ENCODE data around the gene NCMAP.

Gene NCMAP

DNA sequence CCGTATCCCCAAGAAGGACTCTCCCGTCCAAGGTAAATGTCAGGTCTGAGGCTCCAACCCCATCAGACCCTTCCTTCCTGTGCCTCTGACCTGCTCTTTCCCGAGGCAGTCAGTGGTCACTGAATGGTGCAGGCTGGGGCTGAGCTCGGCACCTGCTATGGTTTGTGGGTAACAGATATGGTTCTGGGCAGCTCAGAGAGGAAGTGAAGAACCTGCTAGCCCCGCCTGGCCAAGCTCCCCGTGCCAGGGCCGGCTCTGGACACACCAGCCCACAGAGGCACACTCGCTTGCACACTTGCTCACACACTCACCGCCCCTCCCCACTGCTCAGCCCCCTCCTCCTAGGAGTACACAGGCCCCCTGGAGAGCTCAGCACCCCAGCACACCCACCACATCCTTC is 16.4 kb downstream of the NCMAP start:
- DNase-seq: no peak
- no peak for TF ChIP-seq POLR2A (IDR thresholded peaks at IDR 0.05; ENCODE audit: low read length)
- no peak for TF ChIP-seq GATA1 (IDR thresholded peaks at IDR 0.05; ENCODE audit: low read depth, low read length)

DNA sequence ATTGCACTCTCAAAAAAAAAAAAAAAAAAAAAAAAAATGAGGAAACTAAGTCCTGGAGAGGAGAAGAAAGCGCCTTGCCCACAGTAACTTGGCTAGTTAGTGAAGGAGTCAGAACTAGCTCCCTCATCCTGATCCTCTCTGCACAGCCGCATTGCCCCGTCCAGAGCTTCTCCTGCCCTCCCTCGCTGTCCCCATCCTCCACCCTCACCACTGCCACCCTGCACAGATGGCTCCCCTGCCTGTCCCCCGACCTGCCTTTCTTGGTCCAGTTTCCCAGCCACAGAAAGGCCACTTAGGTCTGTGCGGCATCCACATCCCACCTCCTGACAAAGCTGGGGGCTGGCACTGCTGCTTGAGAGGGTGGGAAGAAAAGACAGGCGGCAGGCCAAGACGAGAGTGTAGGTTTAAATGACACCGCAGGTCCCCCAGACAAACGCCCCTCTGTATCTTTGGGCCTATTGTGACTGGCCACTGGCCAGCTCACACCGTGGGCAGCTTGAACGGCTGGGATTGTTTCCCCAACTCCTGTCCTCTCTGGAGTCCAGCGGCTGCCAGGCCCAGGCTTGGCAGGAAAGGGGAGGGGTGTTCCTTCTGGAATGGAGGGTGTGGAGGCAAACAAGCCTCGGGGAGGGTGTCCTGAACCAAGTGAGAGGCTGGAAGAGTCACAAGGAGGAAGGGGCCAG is 20.2 kb downstream of the NCMAP start:
- no peak for DNase-seq

DNA sequence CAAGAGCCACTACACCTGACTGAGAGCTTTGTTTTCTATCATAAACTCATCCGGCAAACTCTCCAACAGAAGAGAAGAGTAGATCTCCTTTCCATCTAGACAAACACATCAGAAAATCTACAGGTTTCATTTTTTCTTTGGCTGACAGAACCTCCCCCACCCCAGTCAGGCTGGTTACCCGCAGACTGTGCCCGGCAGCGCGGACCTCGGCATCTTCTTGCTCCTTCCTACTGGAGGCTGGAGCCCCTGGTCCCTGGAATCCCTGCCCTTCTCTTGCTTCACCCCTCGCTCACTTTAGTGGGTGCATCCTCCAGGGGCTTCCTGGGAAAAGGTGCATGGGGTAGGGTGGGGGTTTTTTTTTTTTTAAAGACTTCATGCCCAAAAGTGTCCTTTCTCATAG is 23.0 kb downstream of the NCMAP start:
- no peak for TF ChIP-seq POLR2A (IDR thresholded peaks at IDR 0.05; ENCODE audit: low read length)
- no peak for TF ChIP-seq GATA1 (IDR thresholded peaks at IDR 0.05; ENCODE audit: low read depth, low read length)
- DNase-seq: no peak

More for the DNA sequence above, 20.2 kb downstream of the NCMAP start:
- no peak for TF ChIP-seq GATA1 (IDR thresholded peaks at IDR 0.05; ENCODE audit: low read depth, low read length)

DNA sequence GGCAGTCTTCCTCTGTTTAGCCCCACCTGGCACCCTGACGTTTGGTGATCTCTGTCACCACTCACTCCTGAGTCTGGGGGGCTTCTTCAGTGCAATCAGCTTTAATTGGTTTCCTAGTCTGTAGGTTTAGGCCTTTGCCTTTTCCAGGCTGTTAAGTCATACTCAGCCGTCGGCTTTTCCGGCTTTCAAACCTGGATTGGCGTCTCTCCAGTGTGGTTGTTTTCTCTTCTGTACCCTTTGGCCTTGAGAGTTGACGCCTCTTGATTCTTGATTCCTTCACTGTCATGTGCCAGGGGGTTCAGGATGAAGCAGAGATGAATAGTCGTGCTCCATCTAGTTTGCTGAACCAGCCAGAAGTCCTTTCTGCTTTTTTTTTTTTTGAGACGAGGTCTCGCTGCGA is 24.9 kb downstream of the NCMAP start:
- TF ChIP-seq GATA1 (IDR thresholded peaks at IDR 0.05; ENCODE audit: low read depth, low read length) (no peak), POLR2A (IDR thresholded peaks at IDR 0.05; ENCODE audit: low read length) (no peak)

DNA sequence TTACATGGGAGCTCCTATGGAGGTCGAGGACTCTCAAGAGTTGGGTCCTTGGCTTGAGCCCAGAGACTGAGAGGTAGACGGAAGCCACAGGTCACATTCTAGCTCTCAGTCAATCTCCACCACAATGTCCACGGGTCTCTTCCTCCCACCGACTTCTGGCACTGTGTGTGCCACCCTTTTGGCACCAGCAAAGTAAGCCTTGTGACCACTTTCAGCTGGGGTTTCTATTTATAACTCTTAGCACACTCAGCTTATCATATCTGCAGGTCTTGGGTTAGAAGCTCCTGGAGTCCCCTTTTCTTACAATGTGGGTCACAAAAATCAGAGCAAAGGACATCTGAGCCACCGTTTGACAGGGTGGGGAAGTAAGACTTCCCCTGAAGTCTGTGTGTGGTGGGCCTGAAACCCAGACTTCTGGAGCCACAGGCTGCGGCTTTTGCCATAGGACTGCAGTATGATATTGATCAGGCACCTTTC is 28.3 kb downstream of the NCMAP start:
- DNase-seq: no peak
- TF ChIP-seq POLR2A (IDR thresholded peaks at IDR 0.05; ENCODE audit: low read length) (no peak), GATA1 (IDR thresholded peaks at IDR 0.05; ENCODE audit: low read depth, low read length) (no peak)

More for the DNA sequence above, 24.9 kb downstream of the NCMAP start:
- DNase-seq: no peak

DNA sequence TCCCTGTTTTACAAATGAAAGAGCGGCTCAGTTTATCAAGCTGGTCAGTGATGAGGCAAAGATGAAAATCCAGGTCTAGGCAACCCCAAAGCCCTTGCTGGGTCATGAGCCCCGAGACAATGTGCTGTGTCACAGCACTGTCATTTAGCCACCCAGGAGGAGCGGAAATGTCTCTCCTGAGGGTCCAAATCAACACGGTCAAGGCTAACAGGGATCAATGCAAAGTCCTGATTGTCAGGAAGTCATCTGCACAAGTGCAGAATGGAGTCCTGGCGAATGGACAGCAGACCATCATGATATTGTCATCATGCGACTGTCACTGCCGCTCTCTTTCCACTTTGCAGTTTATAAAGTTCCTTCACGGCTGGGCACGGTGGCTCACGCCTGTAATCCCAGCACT is 30.2 kb downstream of the NCMAP start:
- TF ChIP-seq POLR2A (IDR thresholded peaks at IDR 0.05; ENCODE audit: low read length): no peak
- no peak for TF ChIP-seq GATA1 (IDR thresholded peaks at IDR 0.05; ENCODE audit: low read depth, low read length)

DNA sequence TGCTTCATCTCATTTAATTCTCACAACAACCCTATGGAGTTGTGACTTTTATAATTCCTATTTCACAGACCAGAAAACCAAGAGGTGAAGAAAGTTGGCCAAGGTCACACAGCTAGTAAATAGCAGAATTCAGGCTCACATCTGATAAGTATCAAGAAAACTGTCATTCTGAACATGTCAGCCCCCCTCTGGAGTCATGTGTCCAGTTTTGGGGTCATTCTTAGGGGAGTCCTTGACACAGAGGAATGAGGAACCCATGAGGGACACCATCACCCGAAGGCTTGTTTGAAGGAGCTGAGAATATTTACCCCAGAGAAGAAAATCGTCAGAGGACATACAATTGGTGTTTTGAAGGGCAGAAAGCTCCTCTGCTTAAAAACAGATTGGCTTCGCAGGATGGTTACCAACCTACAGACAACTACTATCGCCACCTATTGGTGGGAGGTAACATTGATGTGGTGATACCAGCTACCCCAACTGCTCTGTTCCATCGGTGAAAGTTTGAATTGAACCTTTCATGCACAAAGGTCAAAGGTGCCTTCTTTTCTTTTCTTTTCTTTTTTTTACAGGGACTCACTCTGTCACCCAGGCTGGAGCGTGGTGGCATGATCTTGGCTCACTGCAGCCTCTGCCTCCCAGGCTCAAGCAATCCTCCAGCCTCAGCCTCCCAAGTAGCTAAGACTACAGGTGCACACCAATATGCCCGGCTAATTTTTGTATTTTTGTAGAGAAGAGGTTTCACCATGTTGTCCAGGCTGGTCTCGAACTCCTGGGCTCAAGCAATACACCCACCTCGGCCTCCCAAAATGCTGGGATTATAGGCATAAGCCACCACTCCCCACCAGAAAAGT is 31.3 kb downstream of the NCMAP start:
- peak; percentile 47 to 57 for DNase-seq
- no peak for TF ChIP-seq POLR2A (IDR thresholded peaks at IDR 0.05; ENCODE audit: low read length)
- no peak for TF ChIP-seq GATA1 (IDR thresholded peaks at IDR 0.05; ENCODE audit: low read depth, low read length)

More for the DNA sequence above, 30.2 kb downstream of the NCMAP start:
- DNase-seq: no peak

DNA sequence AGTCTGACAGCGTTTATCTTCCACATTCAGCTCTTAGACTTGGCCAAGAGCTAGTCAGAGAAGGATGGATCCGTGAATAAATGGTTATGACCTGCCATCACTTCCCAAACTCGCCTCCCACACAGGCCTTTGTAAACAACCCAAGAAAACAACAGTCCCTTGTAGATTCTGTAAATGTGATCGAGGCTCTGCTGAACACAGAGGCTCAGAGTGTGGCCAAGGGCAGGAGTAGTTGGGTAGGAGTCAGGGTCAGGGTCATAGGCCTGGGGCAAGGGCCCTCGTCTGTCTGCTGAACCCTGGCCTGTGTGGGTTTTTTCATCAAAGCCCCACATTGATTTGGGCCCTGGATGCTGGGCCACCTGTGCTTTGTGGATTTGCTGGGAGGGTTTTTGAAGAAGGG is 32.7 kb downstream of the NCMAP start:
- no peak for DNase-seq
- TF ChIP-seq POLR2A (IDR thresholded peaks at IDR 0.05; ENCODE audit: low read length): no peak
- TF ChIP-seq GATA1 (IDR thresholded peaks at IDR 0.05; ENCODE audit: low read depth, low read length): no peak

DNA sequence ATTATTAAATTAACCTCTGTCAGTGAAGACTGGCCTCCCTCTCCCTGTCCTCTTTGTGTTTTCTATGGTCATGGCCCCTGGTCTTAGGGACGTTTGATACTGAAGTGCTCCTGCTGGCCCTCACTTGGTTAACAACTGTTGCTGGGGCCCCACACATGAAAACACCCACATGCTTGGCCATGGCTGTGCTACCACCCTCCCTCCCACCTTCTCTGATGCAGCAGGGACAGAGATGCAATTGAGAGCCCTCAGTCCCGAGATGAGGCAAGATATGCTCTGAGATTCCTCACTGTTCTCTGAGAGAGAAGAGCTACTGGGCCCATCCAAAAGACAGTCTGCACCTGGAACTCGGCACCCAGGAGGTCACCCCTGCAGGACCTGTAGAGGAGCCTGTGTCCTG is 33.3 kb downstream of the NCMAP start:
- no peak for DNase-seq
- TF ChIP-seq POLR2A (IDR thresholded peaks at IDR 0.05; ENCODE audit: low read length) (no peak), GATA1 (IDR thresholded peaks at IDR 0.05; ENCODE audit: low read depth, low read length) (no peak)

DNA sequence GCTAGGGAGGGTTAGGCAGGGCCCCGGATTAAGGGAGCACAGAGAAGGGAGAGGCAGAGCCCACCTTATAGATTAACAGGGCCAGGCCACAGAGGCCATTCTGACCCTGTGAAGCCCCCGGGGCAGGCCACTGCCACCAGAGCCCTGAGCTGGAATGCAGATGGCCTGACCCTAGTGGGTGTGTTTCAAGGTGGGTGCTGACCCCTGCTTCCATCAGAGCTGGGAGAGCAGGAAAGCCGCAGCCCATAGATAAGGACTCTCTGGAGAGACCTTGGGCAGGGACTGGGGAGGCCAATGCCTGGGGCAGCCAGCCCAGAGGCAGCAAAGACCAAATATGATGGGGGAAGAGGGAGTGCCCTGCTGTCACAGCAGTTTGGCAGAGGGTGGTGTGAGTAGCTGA is 35.9 kb downstream of the NCMAP start:
- TF ChIP-seq POLR2A (IDR thresholded peaks at IDR 0.05; ENCODE audit: low read length): no peak
- no peak for TF ChIP-seq GATA1 (IDR thresholded peaks at IDR 0.05; ENCODE audit: low read depth, low read length)
- no peak for DNase-seq

DNA sequence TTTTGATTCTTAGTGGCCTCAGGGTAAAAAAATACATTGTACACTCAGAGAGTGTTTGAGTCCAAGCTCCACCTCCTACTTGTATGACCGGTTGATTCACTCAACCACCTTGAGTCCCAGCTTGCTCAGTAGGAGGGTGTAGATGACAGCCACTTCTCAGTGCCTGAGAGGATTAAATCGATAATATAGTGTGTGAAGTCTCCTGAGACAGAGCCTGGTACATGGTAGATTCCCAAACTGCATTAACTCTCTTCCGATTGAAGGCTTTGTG is 38.4 kb downstream of the NCMAP start:
- DNase-seq: no peak

DNA sequence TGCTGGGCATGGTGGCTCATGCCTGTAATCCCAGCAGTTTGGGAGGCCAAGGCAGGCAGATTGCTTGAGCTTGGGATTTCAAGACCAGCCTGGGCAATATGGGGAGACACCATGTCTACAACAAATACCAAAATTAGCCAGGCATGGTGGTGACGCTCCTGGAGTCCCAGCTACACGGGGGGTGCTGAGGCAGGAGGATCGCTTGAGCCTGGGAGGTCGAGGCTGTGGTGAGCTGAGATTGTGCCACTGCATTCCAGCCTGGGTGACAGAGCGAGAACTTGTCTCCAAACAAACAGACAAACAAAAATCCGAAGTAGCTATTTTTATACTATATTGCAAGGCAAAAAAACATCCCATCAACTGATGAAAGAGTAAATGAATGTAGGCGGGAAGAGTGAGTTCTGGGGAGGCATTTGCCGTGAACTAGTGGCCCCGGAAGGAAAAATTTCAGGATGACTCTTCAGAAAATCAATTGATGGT is 40.6 kb downstream of the NCMAP start:
- no peak for TF ChIP-seq POLR2A (IDR thresholded peaks at IDR 0.05; ENCODE audit: low read length)
- TF ChIP-seq GATA1 (IDR thresholded peaks at IDR 0.05; ENCODE audit: low read depth, low read length): no peak
- DNase-seq: no peak

More for the DNA sequence above, 38.4 kb downstream of the NCMAP start:
- TF ChIP-seq POLR2A (IDR thresholded peaks at IDR 0.05; ENCODE audit: low read length) (no peak), GATA1 (IDR thresholded peaks at IDR 0.05; ENCODE audit: low read depth, low read length) (no peak)

DNA sequence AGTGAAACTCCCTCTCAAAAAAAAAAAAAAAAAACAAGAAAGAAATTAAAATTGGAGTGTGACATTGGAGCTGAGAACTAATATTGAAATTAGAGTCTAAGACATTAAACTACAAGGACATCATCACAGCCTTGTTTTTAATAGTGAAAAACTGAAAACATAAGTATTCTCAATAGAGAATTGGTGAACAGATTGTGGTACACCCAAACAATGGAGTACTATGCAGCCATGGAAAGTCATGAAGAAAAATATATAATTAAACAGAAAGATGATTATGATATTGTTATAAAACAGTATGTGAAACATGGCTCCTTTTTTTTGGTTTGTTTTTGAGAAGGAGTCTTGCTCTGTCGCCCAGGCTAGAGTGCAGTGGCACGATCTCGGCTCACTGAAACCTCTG is 43.4 kb downstream of the NCMAP start:
- no peak for TF ChIP-seq POLR2A (IDR thresholded peaks at IDR 0.05; ENCODE audit: low read length)
- no peak for TF ChIP-seq GATA1 (IDR thresholded peaks at IDR 0.05; ENCODE audit: low read depth, low read length)

DNA sequence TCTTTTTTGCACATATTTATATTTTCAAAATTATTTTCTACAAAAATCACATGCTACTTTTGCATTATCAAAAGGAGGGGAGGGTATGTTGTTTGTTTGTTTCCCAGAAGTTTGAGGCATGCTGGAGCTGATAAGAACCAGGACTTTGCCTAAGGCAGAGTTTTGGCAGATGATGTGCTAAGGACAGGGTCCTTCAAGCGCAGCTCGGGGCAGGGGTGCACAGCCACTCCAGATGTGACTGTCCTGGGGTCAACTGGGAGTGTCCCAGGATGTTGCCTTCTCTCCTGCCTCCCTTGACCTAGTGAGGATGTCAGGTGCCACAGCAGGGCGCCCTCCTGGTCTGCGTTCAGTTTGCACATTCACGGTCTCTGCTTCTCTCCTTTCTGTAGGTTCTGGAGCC is 44.7 kb downstream of the NCMAP start:
- no peak for DNase-seq
- TF ChIP-seq GATA1 (IDR thresholded peaks at IDR 0.05; ENCODE audit: low read depth, low read length): no peak
- no peak for TF ChIP-seq POLR2A (IDR thresholded peaks at IDR 0.05; ENCODE audit: low read length)

More for the DNA sequence above, 43.4 kb downstream of the NCMAP start:
- no peak for DNase-seq

Data from erythroblast (primary cell).